ENCODE data around the gene CDC7.
"Not testable (repeated sequence)": the region's sequence is repeated elsewhere in the genome, so short reads cannot be mapped to it uniquely, and the experiment has no call there.

The CDC7 gene

GRCh38 chr1:91500756-91501522 lies at the start of gene CDC7:
Gene CDC7, plus strand, starts transcription at chr1:91500851. Its CDS starts 866 bp downstream, at chr1:91501717.
- Mint-ChIP-seq H3K9me3 (no peaks in the 10 kb centered on the region), H3K27ac (no peak within 1 kb of the TSS), H3K4me1 (peaks cover 16% of the 10 kb centered on the region), H3K27me3 (no peaks in the 10 kb centered on the region), H3K4me3 (no peak within 1 kb of the TSS)
- ATAC-seq (peak; percentile 90), DNase-seq (peak; percentile 84 to 87)

GRCh38 chr1:91454136-91454535 lies 46.5 kb upstream of the CDC7 start:
- H3K9me3 Mint-ChIP-seq: no peaks in the 10 kb centered on the region
- no peaks in the 10 kb centered on the region for H3K27me3 Mint-ChIP-seq
- no peak overlapping the region for H3K4me3 Mint-ChIP-seq
- no peak for DNase-seq
- no peak overlapping the region for H3K27ac Mint-ChIP-seq
- H3K4me1 Mint-ChIP-seq: no peaks in the 10 kb centered on the region
- ATAC-seq: no peak

GRCh38 chr1:91455334-91455733 lies 45.3 kb upstream of the CDC7 start:
- H3K4me3 Mint-ChIP-seq: no peak overlapping the region
- no peaks in the 10 kb centered on the region for H3K27me3 Mint-ChIP-seq
- no peak for ATAC-seq
- no peaks in the 10 kb centered on the region for H3K4me1 Mint-ChIP-seq
- no peaks in the 10 kb centered on the region for H3K9me3 Mint-ChIP-seq
- H3K27ac Mint-ChIP-seq: no peak overlapping the region
- no peak for DNase-seq

- H3K9me3 Mint-ChIP-seq: no peaks in the 10 kb centered on the region
- H3K27ac Mint-ChIP-seq: no peak overlapping the region
- no peak for DNase-seq
Observed at GRCh38 chr1:91455896-91456295, 44.8 kb upstream of the CDC7 start.

GRCh38 chr1:91465350-91465749 lies 35.3 kb upstream of the CDC7 start:
- H3K4me3 Mint-ChIP-seq, DNase-seq, H3K27ac Mint-ChIP-seq, H3K27me3 Mint-ChIP-seq, H3K4me1 Mint-ChIP-seq, ATAC-seq: not testable (repeated sequence)
- peaks cover 22 to 27% of the 10 kb centered on the region in 2 donors for H3K9me3 Mint-ChIP-seq

More at GRCh38 chr1:91455896-91456295, 44.8 kb upstream of the CDC7 start:
- H3K4me3 Mint-ChIP-seq: no peak overlapping the region
- ATAC-seq: no peak
- H3K4me1 Mint-ChIP-seq: no peaks in the 10 kb centered on the region
- H3K27me3 Mint-ChIP-seq: no peaks in the 10 kb centered on the region

- ATAC-seq: no peak
- H3K27me3 Mint-ChIP-seq: no peaks in the 10 kb centered on the region
- H3K27ac Mint-ChIP-seq: no peak overlapping the region
- no peaks in the 10 kb centered on the region for H3K9me3 Mint-ChIP-seq
- no peak for DNase-seq
- H3K4me3 Mint-ChIP-seq: no peak overlapping the region
- no peaks in the 10 kb centered on the region for H3K4me1 Mint-ChIP-seq
Observed at GRCh38 chr1:91476533-91477217, 24.0 kb upstream of the CDC7 start.

- H3K27ac Mint-ChIP-seq: no peak overlapping the region
- DNase-seq: no peak
Observed at GRCh38 chr1:91487469-91487868, 13.2 kb upstream of the CDC7 start.

GRCh38 chr1:91490501-91490900 lies 10.2 kb upstream of the CDC7 start:
- Mint-ChIP-seq H3K27me3 (no peaks in the 10 kb centered on the region), H3K4me1 (no peaks in the 10 kb centered on the region), H3K9me3 (no peaks in the 10 kb centered on the region), H3K27ac (no peak overlapping the region), H3K4me3 (no peak overlapping the region)
- ATAC-seq (no peak), DNase-seq (no peak)

More at GRCh38 chr1:91487469-91487868, 13.2 kb upstream of the CDC7 start:
- H3K9me3 Mint-ChIP-seq: no peaks in the 10 kb centered on the region
- no peaks in the 10 kb centered on the region for H3K27me3 Mint-ChIP-seq
- H3K4me3 Mint-ChIP-seq: no peak overlapping the region
- H3K4me1 Mint-ChIP-seq: no peaks in the 10 kb centered on the region
- no peak for ATAC-seq

GRCh38 chr1:91498035-91498434 lies 2.6 kb upstream of the CDC7 start:
- no peaks in the 10 kb centered on the region for H3K27me3 Mint-ChIP-seq
- no peak overlapping the region for H3K27ac Mint-ChIP-seq
- H3K9me3 Mint-ChIP-seq: no peaks in the 10 kb centered on the region
- DNase-seq: no peak
- H3K4me1 Mint-ChIP-seq: peaks cover 8% of the 10 kb centered on the region
- ATAC-seq: no peak
- H3K4me3 Mint-ChIP-seq: no peak overlapping the region

GRCh38 chr1:91498498-91499245 lies 2.0 kb upstream of the CDC7 start:
- Mint-ChIP-seq H3K9me3 (no peaks in the 10 kb centered on the region), H3K27ac (no peak overlapping the region), H3K4me3 (no peak overlapping the region), H3K4me1 (peaks cover 8% of the 10 kb centered on the region), H3K27me3 (no peaks in the 10 kb centered on the region)
- DNase-seq (no peak), ATAC-seq (no peak)

- no peaks in the 10 kb centered on the region for H3K9me3 Mint-ChIP-seq
- H3K4me1 Mint-ChIP-seq: peaks cover 8% of the 10 kb centered on the region
- no peak overlapping the region for H3K27ac Mint-ChIP-seq
- no peak overlapping the region for H3K4me3 Mint-ChIP-seq
- H3K27me3 Mint-ChIP-seq: no peaks in the 10 kb centered on the region
- DNase-seq (no peak), ATAC-seq (no peak)
Observed at GRCh38 chr1:91499346-91499745, 1.3 kb upstream of the CDC7 start.

GRCh38 chr1:91499904-91500755 lies 521 bp upstream of the CDC7 start:
- H3K27me3 Mint-ChIP-seq: no peaks in the 10 kb centered on the region
- no peak overlapping the region for H3K27ac Mint-ChIP-seq
- H3K4me1 Mint-ChIP-seq: peaks cover 15% of the 10 kb centered on the region
- DNase-seq: no peak
- H3K4me3 Mint-ChIP-seq: no peak overlapping the region
- no peaks in the 10 kb centered on the region for H3K9me3 Mint-ChIP-seq
- peak; percentile 46 for ATAC-seq

- Mint-ChIP-seq H3K9me3 (no peaks in the 10 kb centered on the region), H3K27ac (no peak overlapping the region), H3K27me3 (no peaks in the 10 kb centered on the region), H3K4me3 (no peak overlapping the region), H3K4me1 (peaks cover 16% of the 10 kb centered on the region)
- peak; percentile 35 for ATAC-seq
- DNase-seq: no peak
Observed at GRCh38 chr1:91501523-91501851, 836 bp downstream of the CDC7 start.

- H3K27me3 Mint-ChIP-seq: no peaks in the 10 kb centered on the region
- H3K27ac Mint-ChIP-seq: no peak overlapping the region
- H3K9me3 Mint-ChIP-seq: no peaks in the 10 kb centered on the region
- H3K4me3 Mint-ChIP-seq: peak overlapping the region in 1 of 2 donors; percentile 27
- DNase-seq (no peak), ATAC-seq (no peak)
- H3K4me1 Mint-ChIP-seq: peaks cover 16% of the 10 kb centered on the region
Observed at GRCh38 chr1:91501971-91502671, 1.5 kb downstream of the CDC7 start.
